SW480 (cell line): Measurements from ENCODE around the gene DUSP28.

Experiments used
- DNase-seq: peaks from one replicate; pipeline ENCODE4 v3.0.0-alpha.2; 2016; ENCODE audit warnings: low spot score

Gene DUSP28

DNA sequence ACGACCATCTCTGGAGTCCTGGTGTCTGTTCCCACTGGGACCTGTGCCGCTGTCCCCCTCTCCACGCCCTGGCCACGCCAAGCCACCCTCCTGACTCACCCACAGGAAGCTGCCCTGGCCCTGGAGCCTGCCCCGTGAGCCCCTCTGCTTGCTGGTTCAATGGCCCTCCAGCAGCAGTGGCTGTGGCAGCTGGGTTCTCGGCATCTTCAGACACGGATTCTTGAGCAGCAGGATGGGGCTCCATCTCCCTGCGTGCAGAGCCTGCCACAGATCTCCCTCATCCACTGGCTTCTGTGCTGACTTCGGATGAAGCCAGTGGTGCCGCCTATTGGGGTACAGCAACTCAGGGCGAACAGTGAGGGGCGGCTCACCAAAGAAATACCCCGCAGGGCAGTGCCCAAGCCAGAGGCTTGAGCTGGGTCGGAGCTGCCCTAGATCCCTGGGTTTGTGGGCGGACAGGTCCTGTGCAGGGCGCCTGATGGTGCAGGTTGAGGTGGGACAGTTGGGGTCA, 40.3 kb downstream of the DUSP28 start:
- DNase-seq: no peak

DNA sequence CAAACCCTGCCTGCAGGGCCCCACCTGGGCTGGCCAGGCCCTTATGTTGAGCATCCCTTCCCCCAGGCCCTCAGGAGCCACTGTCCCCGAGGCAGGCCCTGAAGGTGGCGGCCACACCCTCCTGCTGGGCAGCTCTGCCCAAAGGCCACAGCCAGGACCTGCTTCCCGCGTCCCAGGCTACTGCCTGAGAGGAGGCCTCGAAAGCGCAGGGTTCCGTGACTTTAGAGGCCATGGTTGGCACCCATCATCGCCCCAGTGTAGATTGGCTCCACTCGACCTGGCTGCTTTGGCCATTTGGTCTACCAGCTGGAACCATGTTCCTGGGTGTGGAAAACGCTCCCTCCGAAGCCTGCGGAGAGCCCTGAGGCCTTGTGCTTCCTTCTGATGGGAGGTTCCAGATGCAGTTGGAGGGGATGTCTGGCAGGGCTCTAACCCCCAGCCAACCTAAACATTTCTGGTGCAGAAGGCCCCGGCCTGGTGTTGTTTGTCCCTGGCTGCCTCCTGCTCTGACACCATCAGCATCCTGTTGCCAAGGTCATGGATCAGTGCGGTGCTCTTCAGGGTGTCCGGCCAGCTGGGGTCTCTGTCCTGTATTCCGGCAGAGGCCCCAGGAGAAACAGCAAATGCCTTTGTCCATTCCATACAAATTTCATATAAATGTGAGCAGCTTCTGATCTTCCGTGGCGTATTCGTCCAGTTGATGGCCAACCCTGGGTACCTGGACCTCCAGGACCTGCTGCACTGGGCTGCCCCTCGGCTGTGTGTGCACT, 41.1 kb downstream of the DUSP28 start:
- DNase-seq: no peak

DNA sequence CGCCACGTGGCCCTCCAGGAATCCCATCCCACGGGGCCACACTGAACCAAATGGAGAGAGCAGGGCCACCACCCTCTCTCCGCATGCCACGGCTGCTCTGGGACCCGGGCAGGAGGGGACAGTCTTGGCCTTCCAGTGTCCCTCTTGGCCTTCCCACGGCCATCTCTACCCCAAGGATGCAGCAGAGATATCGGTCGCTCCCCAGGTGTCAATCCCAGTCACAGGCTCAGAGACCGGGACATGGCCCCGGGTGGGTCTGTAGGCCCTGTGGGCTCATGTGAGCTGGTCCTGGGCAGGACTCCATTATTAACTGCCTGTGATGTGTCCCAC, 41.6 kb downstream of the DUSP28 start:
- no peak for DNase-seq

DNA sequence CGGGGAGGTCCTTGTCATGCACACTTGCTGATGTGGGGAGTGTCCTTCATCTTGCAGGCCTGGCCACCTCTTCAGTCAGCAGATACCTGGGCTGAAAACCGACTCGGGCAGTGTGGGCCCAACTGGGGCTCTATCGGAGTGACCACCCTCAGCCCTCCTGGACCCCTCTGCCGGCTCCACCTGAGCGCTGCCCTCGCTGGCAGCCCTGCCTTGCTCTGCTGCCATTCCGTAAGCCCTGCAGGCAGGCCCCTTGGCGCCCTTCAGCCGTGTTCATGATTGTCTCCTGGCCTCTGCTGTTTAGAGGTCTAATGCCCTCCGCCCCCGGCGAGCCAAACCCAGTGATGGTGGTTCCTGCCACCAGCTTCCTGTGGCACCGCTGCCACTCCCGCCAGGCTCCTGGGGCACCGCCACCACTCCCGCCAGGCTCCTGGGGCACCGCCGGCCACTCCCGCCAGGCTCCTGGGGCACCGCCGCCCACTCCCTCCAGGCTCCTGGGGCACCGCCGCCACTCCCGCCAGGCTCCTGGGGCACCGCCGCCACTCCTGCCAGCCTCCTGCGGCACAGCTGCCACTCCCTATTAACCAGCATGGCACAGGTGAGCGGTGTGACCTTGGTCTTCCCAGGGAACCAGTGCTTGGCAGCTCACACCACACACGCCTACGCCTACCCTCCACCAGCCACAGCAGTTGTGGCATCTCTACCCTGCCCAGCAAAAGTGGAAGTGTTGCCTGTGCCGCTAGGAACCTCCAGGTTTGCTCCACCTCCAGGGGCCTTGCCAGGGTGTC, 42.3 kb downstream of the DUSP28 start:
- peak; percentile 56 for DNase-seq

DNA sequence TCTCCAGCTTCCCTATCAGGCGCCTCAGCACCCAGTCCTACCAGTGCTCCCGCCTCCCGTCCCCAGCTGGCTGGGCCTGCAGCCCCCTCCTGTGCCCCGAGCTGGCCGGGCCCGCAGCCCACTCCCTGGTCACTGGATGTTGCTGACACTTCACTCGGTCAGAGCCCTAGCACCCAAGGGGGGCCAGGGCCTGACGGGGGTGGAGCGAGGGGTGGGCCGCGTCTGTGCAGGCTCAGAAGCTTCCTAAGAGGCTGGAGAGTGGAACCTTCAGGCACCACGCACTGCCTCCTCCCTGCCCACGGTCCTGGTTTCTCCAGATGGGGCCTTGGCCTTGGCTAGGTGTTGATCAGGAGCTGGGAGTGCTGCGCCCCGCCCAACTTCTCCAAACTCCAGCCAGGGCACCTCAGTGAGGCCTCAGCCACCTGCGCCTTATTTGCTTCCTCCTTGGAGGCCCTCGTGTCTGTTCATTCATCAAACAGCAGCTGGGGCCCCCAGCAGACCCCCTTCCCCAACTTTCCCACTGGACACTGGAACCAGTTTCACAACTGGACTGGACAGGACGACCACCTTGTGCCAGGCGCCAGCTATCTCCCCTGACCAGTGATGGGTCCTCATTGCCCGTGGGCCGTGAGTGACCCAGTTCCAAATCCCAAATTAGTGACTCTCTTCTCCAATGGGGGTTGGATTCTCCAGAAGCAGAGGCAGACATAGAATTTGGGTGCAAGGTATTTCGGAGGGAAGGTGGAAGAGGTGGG, 43.1 kb downstream of the DUSP28 start:
- DNase-seq: no peak

DNA sequence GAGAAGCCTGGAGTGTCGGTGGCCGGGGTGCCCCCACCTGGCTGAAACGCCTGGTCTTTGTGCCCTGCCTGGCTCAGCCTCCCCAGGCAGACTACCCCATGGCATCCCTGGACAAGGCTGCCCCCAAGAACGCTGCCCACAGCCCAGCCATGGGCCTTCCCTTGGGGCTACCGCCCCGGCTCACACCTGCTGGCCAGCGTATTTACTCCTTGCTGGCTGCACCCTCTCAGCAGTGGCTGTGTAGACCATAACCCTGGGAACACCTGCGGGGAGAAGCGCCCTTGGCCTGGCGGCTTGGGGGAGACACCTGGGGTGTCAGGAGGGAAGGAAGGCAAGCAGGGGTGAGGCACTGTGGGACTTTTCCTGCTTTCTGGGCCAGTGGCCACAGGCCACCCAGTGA, 43.7 kb downstream of the DUSP28 start:
- no peak for DNase-seq

DNA sequence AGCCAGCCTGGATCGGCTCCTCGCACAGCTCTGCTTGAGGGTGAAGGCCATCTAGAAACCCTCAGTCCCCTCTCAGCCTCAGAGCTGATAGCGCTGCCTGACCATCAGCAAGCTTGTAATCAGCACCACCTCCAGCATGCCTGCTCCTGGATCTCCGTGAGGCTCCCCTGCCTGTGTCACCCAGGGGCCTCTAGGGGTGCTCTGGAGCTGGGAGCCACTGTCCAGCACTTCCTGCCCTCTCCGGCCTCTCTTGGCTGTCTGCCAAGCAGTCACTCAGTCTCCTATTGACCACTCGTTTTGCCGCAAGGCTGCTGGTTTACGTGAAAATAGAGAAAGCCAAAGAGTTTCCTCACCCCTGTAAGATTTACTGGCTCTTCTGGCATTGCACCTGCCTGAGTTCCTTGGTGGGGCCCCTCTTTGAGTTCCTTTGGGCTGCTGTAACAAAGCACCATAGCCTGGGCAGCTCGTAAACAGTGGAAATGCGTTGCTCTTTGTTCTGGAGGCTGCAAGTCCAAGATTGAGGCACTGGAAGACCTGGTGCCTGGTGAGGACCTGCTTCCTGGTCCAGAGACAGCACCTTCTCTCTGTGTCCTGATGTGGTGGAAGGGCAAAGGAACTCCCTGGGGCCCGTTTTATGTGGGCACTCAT, 44.3 kb downstream of the DUSP28 start:
- DNase-seq: peak; percentile 79

DNA sequence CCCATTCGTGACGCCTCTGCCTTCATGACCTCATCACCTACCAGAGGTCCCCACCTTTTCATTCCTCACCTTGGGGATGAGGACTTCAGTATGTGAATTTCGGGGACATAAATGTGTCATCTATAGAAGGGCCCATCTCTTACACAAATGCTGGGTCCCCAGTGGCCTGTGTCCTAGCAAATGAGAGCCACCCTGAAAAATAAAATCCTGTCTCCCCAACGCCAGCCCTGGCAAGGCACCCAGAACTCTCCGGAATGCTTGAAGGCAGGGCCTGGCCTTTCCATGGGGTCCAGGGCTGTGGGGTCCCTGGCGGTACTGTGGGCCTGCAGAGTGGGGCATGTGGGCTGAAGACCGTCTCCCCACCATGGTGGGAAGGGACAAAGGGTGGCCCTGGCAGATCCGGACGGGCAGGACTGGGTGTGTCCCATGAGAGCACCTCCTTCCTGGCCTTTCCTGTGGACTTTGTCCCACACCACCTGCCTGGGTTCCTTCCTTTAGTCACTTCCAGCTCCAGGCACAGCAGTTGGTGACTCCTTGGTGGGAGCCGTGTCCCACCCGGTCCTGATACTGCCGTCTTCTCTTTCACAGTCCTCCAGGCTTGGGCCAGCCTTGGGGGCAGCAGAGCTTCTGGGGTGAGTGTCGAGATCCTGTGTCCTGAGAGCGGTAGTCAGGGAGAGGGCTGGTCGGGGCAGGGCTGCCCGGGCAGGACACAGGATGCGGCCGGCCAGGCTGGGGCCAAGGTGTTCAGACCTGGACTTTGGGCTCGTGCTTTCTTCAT, 45.0 kb downstream of the DUSP28 start:
- peak; percentile 75 for DNase-seq

DNA sequence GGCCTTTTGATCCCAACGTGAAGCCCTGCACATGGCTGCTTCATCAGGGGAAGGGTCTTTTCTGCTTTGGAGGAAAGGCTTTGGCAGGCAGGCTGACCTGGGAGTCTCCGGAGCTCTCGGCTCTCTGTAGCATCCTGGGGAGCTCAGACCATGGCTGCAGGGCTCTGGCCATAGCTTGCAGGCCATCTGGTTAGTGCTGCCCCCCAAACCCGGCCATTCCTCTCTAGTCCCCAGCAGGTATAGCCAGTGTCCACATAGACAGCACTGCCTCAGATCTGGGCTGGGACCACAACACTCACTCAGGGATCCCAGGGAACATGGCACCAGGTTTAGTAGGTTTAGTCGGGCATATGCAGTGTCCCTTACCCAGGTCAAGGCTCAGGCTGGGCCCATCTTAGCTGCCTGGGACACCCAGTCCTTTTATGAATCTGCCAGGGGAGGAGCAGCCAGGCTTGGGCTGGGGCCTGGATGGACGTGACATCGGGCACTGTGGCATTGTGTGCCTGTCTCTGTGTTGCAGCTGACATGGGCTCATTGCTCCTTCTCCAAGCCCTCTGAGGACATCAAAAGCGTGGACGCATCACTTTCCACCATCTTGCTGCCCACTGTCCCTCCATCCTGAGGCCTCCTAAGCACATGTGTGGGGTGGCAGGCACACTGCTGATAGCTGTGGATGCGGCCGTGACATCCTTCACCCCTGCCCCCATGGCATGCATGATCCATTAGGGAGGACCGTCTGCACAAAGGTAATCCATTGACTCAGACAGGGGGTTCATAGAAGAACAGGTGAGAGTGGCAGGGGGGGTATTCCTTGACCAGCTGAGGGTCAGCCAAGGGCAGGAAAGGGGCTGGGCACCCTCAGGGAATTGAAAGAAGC, 45.9 kb downstream of the DUSP28 start:
- DNase-seq: no peak

DNA sequence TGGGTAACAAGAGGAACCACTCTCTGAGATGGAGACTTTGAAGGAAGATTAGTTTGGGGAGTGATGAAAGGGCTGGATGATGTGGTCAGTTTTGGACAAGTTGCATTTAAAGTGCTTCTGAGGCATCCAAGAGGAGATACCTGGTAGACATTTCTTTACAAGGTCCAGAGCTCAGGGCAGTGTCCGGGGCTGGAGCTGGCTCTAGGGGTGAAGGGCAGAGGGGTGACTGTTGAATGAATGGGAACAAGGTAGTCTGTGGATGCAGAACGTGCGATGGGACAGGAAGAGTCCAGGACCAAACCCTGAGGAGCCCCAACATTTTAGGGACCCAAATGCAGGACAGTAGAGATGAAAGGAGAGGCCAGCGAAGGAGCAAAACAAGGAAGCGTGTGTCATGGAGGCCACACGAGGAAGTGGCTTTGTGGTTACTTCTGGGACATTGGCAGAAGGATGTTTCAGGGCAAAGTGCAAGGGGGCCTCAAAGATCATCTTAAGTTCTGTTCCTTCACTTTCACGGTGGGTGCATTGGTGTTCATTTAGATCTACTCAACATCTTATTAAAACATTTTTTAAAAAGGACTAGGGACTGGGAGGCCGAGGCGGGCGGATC, 51.5 kb downstream of the DUSP28 start:
- no peak for DNase-seq
